Neuron (in vitro differentiated cells): Measurements from ENCODE around the gene NUBPL.
"Not testable (repeated sequence)": the region's sequence is repeated elsewhere in the genome, so short reads cannot be mapped to it uniquely, and the experiment has no call there.

Source experiments
- H2AFZ ChIP-seq: one replicate; pipeline ENCODE4 v1.6.1; 2013; ENCODE audit warnings: low read depth, mild to moderate bottlenecking, inconsistent platforms, low read length, moderate library complexity
- H3K27me3 ChIP-seq: one replicate; pipeline ENCODE4 v1.6.1; 2013; ENCODE audit warnings: low read length; ENCODE audit not compliant: insufficient read depth
- H3K36me3 ChIP-seq: one replicate; pipeline ENCODE4 v1.6.1; 2013; ENCODE audit warnings: low read length; ENCODE audit not compliant: insufficient read depth
- H3K4me1 ChIP-seq: one replicate; pipeline ENCODE4 v1.6.1; 2013; ENCODE audit warnings: low read length; ENCODE audit not compliant: insufficient read depth
- H3K4me3 ChIP-seq: 2 replicates; pipeline ENCODE4 v1.5.1; 2013; ENCODE audit warnings: mild to moderate bottlenecking, low read length, moderate library complexity
- H3K9me3 ChIP-seq: one replicate; pipeline ENCODE4 v1.6.1; 2013; ENCODE audit warnings: low read length

Gene NUBPL

GRCh38 chr14:31867570-31867969 lies 306.4 kb downstream of the NUBPL start:
- no peaks in the 10 kb centered on the region for H3K4me1 ChIP-seq
- no peaks in the 10 kb centered on the region for H3K9me3 ChIP-seq
- H3K4me3 ChIP-seq: no peak overlapping the region
- no peaks in the 10 kb centered on the region for H3K36me3 ChIP-seq
- no peak overlapping the region for H2AFZ ChIP-seq
- H3K27me3 ChIP-seq: no peaks in the 10 kb centered on the region

GRCh38 chr14:31868096-31868495 lies 306.9 kb downstream of the NUBPL start:
- H3K36me3 ChIP-seq, H3K4me3 ChIP-seq, H2AFZ ChIP-seq, H3K4me1 ChIP-seq, H3K9me3 ChIP-seq, H3K27me3 ChIP-seq: not testable (repeated sequence)

GRCh38 chr14:31876741-31877140 lies 315.5 kb downstream of the NUBPL start:
- no peak overlapping the region for H2AFZ ChIP-seq
- H3K4me3 ChIP-seq: no peak overlapping the region
- H3K36me3 ChIP-seq: no peaks in the 10 kb centered on the region
- peaks cover 6% of the 10 kb centered on the region for H3K4me1 ChIP-seq
- no peaks in the 10 kb centered on the region for H3K9me3 ChIP-seq
- no peaks in the 10 kb centered on the region for H3K27me3 ChIP-seq

- H2AFZ ChIP-seq: no peak overlapping the region
- no peaks in the 10 kb centered on the region for H3K9me3 ChIP-seq
- peaks cover 6% of the 10 kb centered on the region for H3K4me1 ChIP-seq
- H3K4me3 ChIP-seq: no peak overlapping the region
- H3K27me3 ChIP-seq: no peaks in the 10 kb centered on the region
- H3K36me3 ChIP-seq: no peaks in the 10 kb centered on the region
Observed at GRCh38 chr14:31877255-31877798, 316.1 kb downstream of the NUBPL start.

- Histone ChIP-seq H2AFZ (no peak overlapping the region), H3K4me3 (no peak overlapping the region), H3K27me3 (no peaks in the 10 kb centered on the region), H3K36me3 (no peaks in the 10 kb centered on the region), H3K4me1 (peaks cover 6% of the 10 kb centered on the region), H3K9me3 (no peaks in the 10 kb centered on the region)
Observed at GRCh38 chr14:31879661-31880348, 318.6 kb downstream of the NUBPL start.

GRCh38 chr14:31880935-31881334 lies 319.7 kb downstream of the NUBPL start:
- no peaks in the 10 kb centered on the region for H3K9me3 ChIP-seq
- H2AFZ ChIP-seq: no peak overlapping the region
- no peak overlapping the region for H3K4me3 ChIP-seq
- H3K4me1 ChIP-seq: peaks cover 6% of the 10 kb centered on the region
- no peaks in the 10 kb centered on the region for H3K27me3 ChIP-seq
- H3K36me3 ChIP-seq: no peaks in the 10 kb centered on the region

GRCh38 chr14:31881531-31882310 lies 320.5 kb downstream of the NUBPL start:
- Histone ChIP-seq H3K9me3 (no peaks in the 10 kb centered on the region), H2AFZ (no peak overlapping the region), H3K4me3 (no peak overlapping the region), H3K4me1 (peaks cover 11% of the 10 kb centered on the region), H3K27me3 (no peaks in the 10 kb centered on the region), H3K36me3 (no peaks in the 10 kb centered on the region)

GRCh38 chr14:31884238-31884637 lies 323.0 kb downstream of the NUBPL start:
- Histone ChIP-seq H3K4me3 (no peak overlapping the region), H2AFZ (no peak overlapping the region), H3K9me3 (no peaks in the 10 kb centered on the region), H3K27me3 (no peaks in the 10 kb centered on the region), H3K36me3 (no peaks in the 10 kb centered on the region), H3K4me1 (peaks cover 12% of the 10 kb centered on the region)

- Histone ChIP-seq H2AFZ (no peak overlapping the region), H3K9me3 (no peaks in the 10 kb centered on the region), H3K27me3 (no peaks in the 10 kb centered on the region), H3K4me1 (peaks cover 12% of the 10 kb centered on the region), H3K4me3 (no peak overlapping the region), H3K36me3 (no peaks in the 10 kb centered on the region)
Observed at GRCh38 chr14:31884776-31885379, 323.7 kb downstream of the NUBPL start.

- Histone ChIP-seq H3K27me3 (no peaks in the 10 kb centered on the region), H3K36me3 (no peaks in the 10 kb centered on the region), H3K4me3 (no peak overlapping the region), H2AFZ (no peak overlapping the region), H3K4me1 (peaks cover 6% of the 10 kb centered on the region), H3K9me3 (no peaks in the 10 kb centered on the region)
Observed at GRCh38 chr14:31886156-31886835, 325.1 kb downstream of the NUBPL start.

GRCh38 chr14:31887929-31888580 lies 326.9 kb downstream of the NUBPL start:
- Histone ChIP-seq H3K27me3 (no peaks in the 10 kb centered on the region), H2AFZ (no peak overlapping the region), H3K9me3 (no peaks in the 10 kb centered on the region), H3K4me3 (no peak overlapping the region), H3K4me1 (peaks cover 22% of the 10 kb centered on the region), H3K36me3 (no peaks in the 10 kb centered on the region)

- no peaks in the 10 kb centered on the region for H3K9me3 ChIP-seq
- H3K4me3 ChIP-seq: no peak overlapping the region
- H3K27me3 ChIP-seq: no peaks in the 10 kb centered on the region
- H2AFZ ChIP-seq: no peak overlapping the region
- H3K4me1 ChIP-seq: peaks cover 33% of the 10 kb centered on the region
- H3K36me3 ChIP-seq: no peaks in the 10 kb centered on the region
Observed at GRCh38 chr14:31889297-31889696, 328.1 kb downstream of the NUBPL start.
